PC-3 (cell line): ENCODE results near the gene CPLANE1. TPM values are rescaled to one million over a fixed set of nuclear protein-coding genes. Genes with fewer than 3 reads are reported as not detected.

Experiments
- ATAC-seq: fragments of 200-7000 bp; cut with Tn5 transposase; 2 replicates; pipeline ENCODE4 v1.9.1; 2020; ENCODE audit warnings: mild to moderate bottlenecking, moderate library complexity
- BruUV-seq: library from RNA; stranded (reverse); fragments of 400-500 nt; replicated peaks from 2 replicates; lab custom pipeline; 2021; lab: Mats Ljungman, UMichigan
- CTCF ChIA-PET: fragments of 300-600 bp; sonication (Branson Sonifier 250); formaldehyde crosslinking; loops from one replicate; lab custom pipeline; 2022; ENCODE audit warnings: antibody characterized with exemption; lab: Charles Lee
- POLR2A ChIA-PET: fragments of 300-600 bp; sonication (Branson Sonifier 250); formaldehyde crosslinking; loops from one replicate; lab custom pipeline; 2022; ENCODE audit warnings: antibody characterized with exemption; ENCODE audit not compliant: unreplicated experiment; lab: Charles Lee
- DNase-seq: peaks from one replicate; pipeline ENCODE4 v3.0.0-alpha.2; 2015
- H2AFZ ChIP-seq: fragments of 300-600 bp; sonication (generic); 2 replicates; pipeline ENCODE4 v1.6.0; 2016; ENCODE audit warnings: antibody characterized with exemption, low read length
- H3F3A ChIP-seq: fragments of 300-600 bp; sonication (generic); one replicate; pipeline ENCODE4 v1.6.0; 2017; ENCODE audit warnings: antibody characterized with exemption, low read length, control low read depth, mild to moderate bottlenecking; ENCODE audit not compliant: unreplicated experiment
- H3K27ac ChIP-seq: fragments of 300-600 bp; sonication (generic); 2 replicates; pipeline ENCODE4 v1.5.1; 2016; ENCODE audit warnings: mild to moderate bottlenecking, low read length
- H3K27me3 ChIP-seq: fragments of 300-600 bp; sonication (generic); 2 replicates; pipeline ENCODE4 v1.6.1; 2016; ENCODE audit warnings: low read length, mixed read lengths
- H3K36me3 ChIP-seq: fragments of 300-600 bp; sonication (generic); 2 replicates; pipeline ENCODE4 v1.6.1; 2016; ENCODE audit warnings: low read depth, mixed run types, low read length, mixed read lengths
- H3K4me1 ChIP-seq: fragments of 300-600 bp; sonication (generic); 2 replicates; pipeline ENCODE4 v1.5.1; 2016; ENCODE audit warnings: low read length; ENCODE audit not compliant: insufficient read depth
- H3K4me2 ChIP-seq: fragments of 300-600 bp; sonication (generic); 2 replicates; pipeline ENCODE4 v1.6.0; 2016; ENCODE audit warnings: low read length
- H3K4me3 ChIP-seq: fragments of 300-600 bp; sonication (generic); 2 replicates; pipeline ENCODE4 v1.5.1; 2016; ENCODE audit warnings: mild to moderate bottlenecking, low read length, mixed read lengths
- H3K79me2 ChIP-seq: fragments of 300-600 bp; sonication (generic); 2 replicates; pipeline ENCODE4 v1.6.1; 2017; ENCODE audit warnings: low read length, mixed read lengths
- H3K9ac ChIP-seq: fragments of 300-600 bp; sonication (generic); 2 replicates; pipeline ENCODE4 v1.6.0; 2016; ENCODE audit warnings: mild to moderate bottlenecking, low read length
- H3K9me2 ChIP-seq: fragments of 300-600 bp; sonication (generic); replicated peaks from 2 replicates; pipeline ENCODE4 v1.6.1; 2016; ENCODE audit warnings: mixed run types, low read length, mixed read lengths
- H3K9me3 ChIP-seq: fragments of 300-600 bp; sonication (generic); 2 replicates; pipeline ENCODE4 v1.6.1; 2016; ENCODE audit warnings: low read length, mixed read lengths
- H4K20me1 ChIP-seq: fragments of 300-600 bp; sonication (generic); 2 replicates; pipeline ENCODE4 v1.6.1; 2016; ENCODE audit warnings: low read length, mixed read lengths
- EZH2 ChIP-seq: fragments of 300-600 bp; sonication (generic); IDR thresholded peaks from one replicate; pipeline ENCODE4 v1.6.1; 2017; ENCODE audit warnings: antibody characterized with exemption, mild to moderate bottlenecking, low read length; ENCODE audit not compliant: unreplicated experiment
- EZH2phosphoT487 ChIP-seq: fragments of 300-600 bp; sonication (generic); IDR thresholded peaks from 2 replicates; pipeline ENCODE4 v1.6.1; 2018; ENCODE audit warnings: mild to moderate bottlenecking, antibody characterized with exemption, low read length, borderline replicate concordance
- intact Hi-C: fragments of 100-400 bp; cut with micrococcal nuclease; formaldehyde crosslinking; loops from 2 replicates; pipeline ENCODE4 v1.9.0; 2023
- total RNA-seq: library from RNA; depleted of rRNA; stranded (reverse); fragments of >200 nt; gene quantifications from 2 replicates; pipeline ENCODE4 v1.2.3, GENCODE V29; 2014; rRNA removed
- TF ChIP-seq, protein P1 (sequence below): fragments of 300-600 bp; sonication (generic); conservative IDR thresholded peaks from 2 replicates; pipeline ENCODE4 v1.5.1; 2017; ENCODE audit warnings: antibody characterized with exemption, low read depth, mild to moderate bottlenecking, low read length

The CPLANE1 gene
- total RNA-seq, 1 experiment from 2014 or later, result 10.1 TPM

DNA sequence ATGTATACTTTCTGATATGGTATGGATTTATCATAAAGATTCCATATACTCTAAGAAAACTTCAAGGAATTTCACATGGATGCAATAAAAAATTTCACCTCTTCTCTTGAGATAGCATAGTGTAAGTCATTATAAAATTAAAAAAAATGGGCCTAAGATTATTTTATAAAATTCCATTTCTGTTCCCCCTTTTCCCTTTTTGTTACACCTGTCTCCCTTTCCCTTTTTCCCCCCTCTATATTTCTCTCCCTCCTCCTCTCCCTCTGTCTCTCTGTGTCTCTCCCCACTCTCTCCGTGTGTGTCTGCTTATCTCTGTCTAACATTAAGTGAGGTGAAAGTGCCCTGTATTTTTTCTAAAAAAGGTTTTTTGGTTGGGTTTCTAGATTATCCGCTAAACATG lies 192.4 kb downstream of the CPLANE1 start:
- no peak for TF ChIP-seq EZH2phosphoT487
- no peak for TF ChIP-seq EZH2
- TF ChIP-seq, protein P1, sequence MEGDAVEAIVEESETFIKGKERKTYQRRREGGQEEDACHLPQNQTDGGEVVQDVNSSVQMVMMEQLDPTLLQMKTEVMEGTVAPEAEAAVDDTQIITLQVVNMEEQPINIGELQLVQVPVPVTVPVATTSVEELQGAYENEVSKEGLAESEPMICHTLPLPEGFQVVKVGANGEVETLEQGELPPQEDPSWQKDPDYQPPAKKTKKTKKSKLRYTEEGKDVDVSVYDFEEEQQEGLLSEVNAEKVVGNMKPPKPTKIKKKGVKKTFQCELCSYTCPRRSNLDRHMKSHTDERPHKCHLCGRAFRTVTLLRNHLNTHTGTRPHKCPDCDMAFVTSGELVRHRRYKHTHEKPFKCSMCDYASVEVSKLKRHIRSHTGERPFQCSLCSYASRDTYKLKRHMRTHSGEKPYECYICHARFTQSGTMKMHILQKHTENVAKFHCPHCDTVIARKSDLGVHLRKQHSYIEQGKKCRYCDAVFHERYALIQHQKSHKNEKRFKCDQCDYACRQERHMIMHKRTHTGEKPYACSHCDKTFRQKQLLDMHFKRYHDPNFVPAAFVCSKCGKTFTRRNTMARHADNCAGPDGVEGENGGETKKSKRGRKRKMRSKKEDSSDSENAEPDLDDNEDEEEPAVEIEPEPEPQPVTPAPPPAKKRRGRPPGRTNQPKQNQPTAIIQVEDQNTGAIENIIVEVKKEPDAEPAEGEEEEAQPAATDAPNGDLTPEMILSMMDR, result no peak
- no peak for ATAC-seq
- H2AFZ ChIP-seq, result no peak overlapping the region
- H3F3A ChIP-seq, result no peaks in the 10 kb centered on the region
- no peaks in the 10 kb centered on the region for H3K79me2 ChIP-seq
- DNase-seq, result no peak
- CTCF ChIA-PET, result no interaction called here
- intact Hi-C loops, result no loop called here
- BruUV-seq, result no TSS peak
- no peaks in the 10 kb centered on the region for H4K20me1 ChIP-seq
- no peak overlapping the region for H3K4me2 ChIP-seq
- no peaks in the 10 kb centered on the region for H3K9me3 ChIP-seq
- no peak overlapping the region for H3K9ac ChIP-seq
- H3K36me3 ChIP-seq, result peaks cover 9% of the 10 kb centered on the region; the same call in 1 of the 2 replicates
- no peaks in the 10 kb centered on the region for H3K4me1 ChIP-seq
- H3K27me3 ChIP-seq, result no peaks in the 10 kb centered on the region
- no peaks in the 10 kb centered on the region for H3K9me2 ChIP-seq
- POLR2A ChIA-PET, result no interaction called here
- no peak overlapping the region for H3K27ac ChIP-seq
- no peak overlapping the region for H3K4me3 ChIP-seq

Other genes starting within 250 kb of the CPLANE1 start
- 56.3 and 59.0 TPM in 2 replicates for gene NUP155, start 121.7 kb upstream of the CPLANE1 start, total RNA-seq
- 25.0 and 29.7 TPM in 2 replicates for gene WDR70, start 129.9 kb upstream of the CPLANE1 start, total RNA-seq